Naive thymus-derived CD4-positive, alpha-beta T cell (primary cell): Measurements from ENCODE around the gene SAFB2. TPM values are rescaled to one million over a fixed set of nuclear protein-coding genes. Genes with fewer than 3 reads are reported as not detected.

Source experiments
- ATAC-seq: fragments of 150-1000 bp; cut with Tn5 transposase; 2 replicates; pipeline ENCODE4 v1.10.0; 2021; ENCODE audit warnings: mild to moderate bottlenecking, moderate library complexity
- CTCF ChIA-PET: fragments of 350-600 bp; sonication (Branson Sonifier 250); formaldehyde crosslinking; loops from one replicate; lab custom pipeline; 2021; ENCODE audit warnings: antibody characterized with exemption; lab: Charles Lee
- POLR2A ChIA-PET: fragments of 350-600 bp; sonication (Branson Sonifier 250); formaldehyde crosslinking; loops from one replicate; lab custom pipeline; 2021; ENCODE audit warnings: antibody characterized with exemption, inconsistent platforms; lab: Charles Lee
- DNase-seq, 9 donors: peaks; one replicate each; pipeline versions ENCODE4 v3.0.0 to v3.0.0-alpha.2; 2020 to 2022; ENCODE audit warnings: mixed read lengths in 1 of 9
- H3K27ac ChIP-seq: one replicate; pipeline ENCODE4 v1.7.0; 2013; ENCODE audit warnings: mild to moderate bottlenecking, low read depth, low read length, moderate library complexity
- H3K27me3 ChIP-seq, 2 donors: one replicate each; pipeline ENCODE4 v1.7.0; 2013; ENCODE audit warnings: low read length in 2 of 2, mild to moderate bottlenecking in 2 of 2, moderate library complexity in 2 of 2; ENCODE audit not compliant: control insufficient read depth in 2 of 2, insufficient read depth in 2 of 2
- H3K36me3 ChIP-seq, 3 experiments: 1 replicate in 2 of 3; 2 replicates in 1 of 3; pipeline ENCODE4 v1.7.0; 2013; ENCODE audit warnings: low read length in 3 of 3, mild to moderate bottlenecking in 3 of 3, moderate library complexity in 1 of 3; ENCODE audit not compliant: insufficient read depth in 3 of 3, control insufficient read depth in 2 of 3
- H3K4me1 ChIP-seq, 2 donors: one replicate each; pipeline ENCODE4 v1.7.0; 2013; ENCODE audit warnings: low read length in 2 of 2, mild to moderate bottlenecking in 2 of 2, moderate library complexity in 1 of 2; ENCODE audit not compliant: control insufficient read depth in 2 of 2, insufficient read depth in 2 of 2
- H3K4me3 ChIP-seq: 2 replicates; pipeline ENCODE4 v1.7.0; 2013; ENCODE audit warnings: mild to moderate bottlenecking, low read length
- H3K9me3 ChIP-seq, 3 experiments: 1 replicate in 2 of 3; 2 replicates in 1 of 3; pipeline ENCODE4 v1.7.0; 2013; ENCODE audit warnings: low read length in 3 of 3; ENCODE audit not compliant: control insufficient read depth in 2 of 3
- H3K27ac Mint-ChIP-seq, 9 donors: one replicate each; pipeline ENCODE4 v1.8.0; 2020 to 2022; ENCODE audit warnings: mixed read lengths in 9 of 9, mild to moderate bottlenecking in 8 of 9, moderate library complexity in 5 of 9, inconsistent platforms in 2 of 9
- H3K27me3 Mint-ChIP-seq, 5 donors: one replicate each; pipeline ENCODE4 v1.8.0; 2021 to 2022; ENCODE audit warnings: mixed read lengths in 5 of 5, mild to moderate bottlenecking in 1 of 5
- H3K36me3 Mint-ChIP-seq, 5 donors: one replicate each; pipeline ENCODE4 v1.8.0; 2020 to 2022; ENCODE audit warnings: mixed read lengths in 5 of 5, mild to moderate bottlenecking in 3 of 5, inconsistent platforms in 1 of 5
- H3K4me1 Mint-ChIP-seq, 7 donors: one replicate each; pipeline ENCODE4 v1.8.0; 2020 to 2022; ENCODE audit warnings: mixed read lengths in 7 of 7, mild to moderate bottlenecking in 3 of 7, inconsistent platforms in 1 of 7
- H3K4me3 Mint-ChIP-seq, 10 donors: one replicate each; pipeline ENCODE4 v1.8.0; 2020 to 2022; ENCODE audit warnings: mild to moderate bottlenecking in 10 of 10, mixed read lengths in 10 of 10, moderate library complexity in 6 of 10, inconsistent platforms in 2 of 10
- H3K9me3 Mint-ChIP-seq, 11 donors: one replicate each; pipeline ENCODE4 v1.8.0; 2020 to 2022; ENCODE audit warnings: mixed read lengths in 11 of 11, mild to moderate bottlenecking in 4 of 11, inconsistent platforms in 1 of 11, moderate library complexity in 1 of 11
- intact Hi-C, 2 donors: fragments of 100-400 bp; cut with micrococcal nuclease; formaldehyde crosslinking; loops; one replicate each; pipeline ENCODE4 v1.15.1; 2023
- polyA plus RNA-seq, 2 donors: library from polyadenylated mRNA; unstranded; fragments of 300-500 nt; fragmentation: Illumina TruSeq; gene quantifications; one replicate each; pipeline ENCODE4 v1.2.3, GENCODE V29; 2021
- total RNA-seq, 6 experiments: library from RNA in 5 of 6; stranded (reverse) in 5 of 6; gene quantifications; 1 replicate in 5 of 6; 2 replicates in 1 of 6; pipeline ENCODE4 v1.2.3 and lab custom pipeline; 2021 to 2026

SAFB2 gene
- total and polyA plus RNA-seq, 7 experiments from 2014 or later: 28.5 to 250 (median 222) TPM

DNA sequence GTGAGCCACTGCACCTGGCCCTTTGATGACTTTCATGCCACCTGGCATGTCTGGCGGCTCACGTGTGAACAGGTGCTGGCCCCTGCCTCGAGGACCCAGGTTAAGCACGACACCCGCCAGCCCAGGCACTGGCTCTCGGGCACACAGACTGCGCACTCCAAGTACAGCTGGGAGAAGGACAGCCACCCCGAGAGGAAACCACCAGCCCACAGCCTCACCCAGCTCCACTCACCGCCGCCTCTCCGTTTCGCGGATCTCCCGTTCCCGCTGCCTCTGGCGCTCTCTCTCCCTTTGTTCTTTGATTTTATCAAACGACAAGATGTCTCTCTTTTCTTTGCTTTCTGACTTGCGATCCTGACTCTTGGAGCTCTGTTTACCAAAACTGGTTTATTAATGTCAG is 27.4 kb downstream of the SAFB2 start:
- no peaks in the 10 kb centered on the region for H3K4me1 ChIP-seq
- CTCF ChIA-PET: interaction anchor here (0.6 kb wide), 1 partner anchor 8 kb away, joined by 3 read pairs; no protein-coding TSS in a partner anchor

DNA sequence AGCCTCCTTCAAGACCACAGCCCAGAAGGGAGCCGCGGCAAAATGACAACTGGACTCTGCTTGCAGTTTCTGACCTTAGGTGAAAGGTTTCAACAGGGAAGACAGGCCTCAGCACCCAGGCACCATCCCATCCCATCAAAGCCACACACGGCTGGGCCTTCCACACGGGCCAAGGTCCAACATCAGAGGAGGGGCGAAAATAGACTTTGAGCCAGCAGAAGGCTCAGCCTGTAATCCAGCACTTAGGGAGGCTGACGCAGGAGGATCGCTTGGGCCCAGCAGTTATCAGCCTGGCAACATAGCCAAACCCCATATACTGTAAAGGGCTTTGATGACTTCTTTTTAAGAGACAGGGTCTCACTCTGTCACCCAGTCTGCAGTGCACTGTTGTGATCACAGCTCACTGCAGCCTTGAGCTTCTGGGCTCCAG is 28.0 kb downstream of the SAFB2 start:
- Histone ChIP-seq H3K4me3 (no peak overlapping the region), H3K27ac (no peak overlapping the region), H3K9me3 (no peaks in the 10 kb centered on the region), H3K36me3 (peaks cover 37 to 98% (median 67%) of the 10 kb centered on the region in 3 experiments), H3K27me3 (no peaks in the 10 kb centered on the region), H3K4me1 (no peaks in the 10 kb centered on the region)
- Mint-ChIP-seq H3K27ac (no peak overlapping the region), H3K9me3 (no peaks in the 10 kb centered on the region), H3K4me3 (no peak overlapping the region), H3K27me3 (no peaks in the 10 kb centered on the region), H3K4me1 (peaks cover 0 to 6% (median 4%) of the 10 kb centered on the region in 7 donors), H3K36me3 (peaks cover 21 to 56% (median 23%) of the 10 kb centered on the region in 5 donors)
- ChIA-PET CTCF (interaction anchor here (0.7 kb wide), 1 partner anchor 14 kb away, joined by 5 read pairs; no protein-coding TSS in a partner anchor), POLR2A (no interaction called here)
- intact Hi-C loops: no loop called here
- ATAC-seq (no peak), DNase-seq (no peak)

More for the DNA sequence above, 27.4 kb downstream of the SAFB2 start:
- Mint-ChIP-seq H3K36me3 (peaks cover 23 to 59% (median 26%) of the 10 kb centered on the region in 5 donors), H3K4me3 (peak overlapping the region in 2 of 10 donors; percentile 13 to 59), H3K4me1 (peaks cover 0 to 6% (median 4%) of the 10 kb centered on the region in 7 donors), H3K27ac (peak overlapping the region in 3 of 9 donors; percentile 31 to 82 (median 51)), H3K9me3 (no peaks in the 10 kb centered on the region), H3K27me3 (no peaks in the 10 kb centered on the region)
- ATAC-seq (peak; percentile 39), DNase-seq (no peak)
- intact Hi-C loops: no loop called here
- Histone ChIP-seq H3K4me3 (no peak overlapping the region), H3K36me3 (peaks cover 37 to 98% (median 70%) of the 10 kb centered on the region in 3 experiments), H3K9me3 (no peaks in the 10 kb centered on the region), H3K27me3 (no peaks in the 10 kb centered on the region), H3K27ac (no peak overlapping the region)
- POLR2A ChIA-PET: no interaction called here

DNA sequence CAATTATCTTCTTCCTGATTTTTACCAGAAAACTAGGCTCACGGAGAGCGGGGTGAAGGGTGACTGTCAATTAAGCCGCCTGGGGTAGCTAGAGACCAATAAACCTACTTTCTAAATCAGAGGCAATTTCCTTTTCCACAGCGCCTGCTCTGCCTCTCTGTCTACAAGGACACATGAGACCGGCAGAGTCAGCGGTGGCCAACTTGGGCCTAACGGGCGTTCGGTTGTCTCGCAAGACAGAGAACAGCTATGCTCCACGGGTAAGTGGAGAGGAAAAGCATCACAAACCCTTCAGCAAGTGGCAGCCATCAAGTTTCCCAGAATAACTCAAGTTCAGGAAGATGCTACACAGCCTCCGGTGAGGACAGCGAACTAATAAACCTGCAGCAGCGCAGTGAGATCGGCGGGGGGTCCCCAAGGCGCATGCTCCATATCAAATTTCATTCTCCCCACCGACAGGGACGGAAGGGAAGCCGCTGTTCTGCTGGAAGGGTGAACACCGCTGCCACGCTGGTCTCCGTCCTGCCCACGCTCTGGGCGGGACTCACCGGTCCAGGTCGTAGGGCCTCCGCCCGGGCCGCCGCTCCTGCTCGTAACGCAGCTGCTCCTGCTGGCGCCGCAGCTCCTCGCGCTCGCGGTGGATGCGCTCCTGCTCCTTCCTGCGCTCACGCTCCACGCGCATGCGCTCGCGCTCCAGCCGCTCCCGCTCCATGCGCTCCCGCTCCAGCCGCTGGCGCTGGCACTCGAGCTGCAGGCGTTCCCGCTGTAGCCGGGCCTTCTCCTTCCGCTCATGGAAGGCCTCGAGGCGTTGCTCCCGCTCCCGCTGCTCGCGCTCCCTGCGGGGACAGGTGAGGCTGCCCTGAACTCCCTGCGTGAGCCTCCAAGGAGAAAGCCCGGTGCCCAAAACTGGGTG is 29.0 kb downstream of the SAFB2 start:
- ChIA-PET POLR2A (interaction anchor here (0.5 kb wide), 1 partner anchor 1363 kb away, joined by 4 read pairs; no protein-coding TSS in a partner anchor), CTCF (interaction anchor here (0.7 kb wide), 1 partner anchor 13 kb away, joined by 5 read pairs; no protein-coding TSS in a partner anchor)
- DNase-seq (no peak), ATAC-seq (no peak)
- H3K9me3 Mint-ChIP-seq: no peaks in the 10 kb centered on the region
- peaks cover 30 to 98% (median 58%) of the 10 kb centered on the region in 3 experiments for H3K36me3 ChIP-seq
- no peaks in the 10 kb centered on the region for H3K4me1 ChIP-seq
- intact Hi-C loops: no loop called here
- H3K4me1 Mint-ChIP-seq: peaks cover 0 to 6% (median 4%) of the 10 kb centered on the region in 7 donors
- H3K4me3 Mint-ChIP-seq: no peak overlapping the region
- H3K4me3 ChIP-seq: no peak overlapping the region
- H3K9me3 ChIP-seq: no peaks in the 10 kb centered on the region
- peaks cover 14 to 56% (median 19%) of the 10 kb centered on the region in 5 donors for H3K36me3 Mint-ChIP-seq
- H3K27me3 Mint-ChIP-seq: no peaks in the 10 kb centered on the region
- no peaks in the 10 kb centered on the region for H3K27me3 ChIP-seq
- H3K27ac ChIP-seq: no peak overlapping the region
- no peak overlapping the region for H3K27ac Mint-ChIP-seq

DNA sequence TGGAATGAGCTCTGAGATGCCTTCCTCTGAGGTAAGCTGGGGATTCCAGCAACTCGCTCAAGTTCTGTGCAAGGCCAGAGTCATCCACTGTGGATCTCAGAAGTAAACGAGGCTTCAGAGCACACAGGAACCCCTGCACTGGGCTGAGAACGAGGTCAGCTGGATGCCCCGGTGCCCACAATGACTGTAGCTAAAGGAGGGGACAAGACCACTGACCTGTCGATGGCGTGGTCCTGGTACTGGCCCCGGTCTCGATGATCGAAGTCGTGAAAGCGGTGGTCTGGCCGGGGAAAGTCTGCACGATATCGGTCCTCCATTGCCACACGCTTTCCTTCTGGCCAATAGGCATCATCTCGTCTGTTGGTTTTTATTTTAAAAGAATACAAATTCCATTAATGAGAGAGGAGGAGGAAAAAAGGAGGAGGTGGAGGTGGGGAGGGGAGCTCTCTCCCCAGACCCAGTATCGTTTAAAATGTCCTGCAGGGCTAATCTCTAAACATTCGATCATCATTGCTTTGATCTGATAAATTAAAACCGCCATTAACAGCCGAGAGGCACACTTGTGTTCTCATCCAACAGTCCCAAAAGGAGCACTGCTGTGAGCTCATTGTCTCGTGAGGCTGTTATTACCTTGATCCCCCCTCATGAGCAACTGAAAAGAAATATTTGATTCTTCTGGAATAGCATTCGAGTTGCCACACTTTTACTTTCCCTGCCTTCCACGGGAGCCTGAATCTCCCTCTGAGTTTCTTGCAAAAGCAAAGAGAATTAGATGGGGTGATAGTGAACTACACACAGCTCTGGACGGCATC is 29.8 kb downstream of the SAFB2 start:
- Histone ChIP-seq H3K27me3 (no peaks in the 10 kb centered on the region), H3K27ac (no peak overlapping the region), H3K9me3 (no peaks in the 10 kb centered on the region), H3K4me3 (no peak overlapping the region), H3K36me3 (peaks cover 21 to 98% (median 49%) of the 10 kb centered on the region in 3 experiments), H3K4me1 (no peaks in the 10 kb centered on the region)
- Mint-ChIP-seq H3K4me1 (peaks cover 0 to 9% (median 5%) of the 10 kb centered on the region in 7 donors), H3K27me3 (no peaks in the 10 kb centered on the region), H3K36me3 (peaks cover 18 to 64% (median 19%) of the 10 kb centered on the region in 5 donors), H3K4me3 (no peak overlapping the region), H3K9me3 (no peaks in the 10 kb centered on the region), H3K27ac (no peak overlapping the region)
- no peak for DNase-seq
- ChIA-PET POLR2A (no interaction called here), CTCF (no interaction called here)
- intact Hi-C loops: no loop called here
- ATAC-seq: no peak

DNA sequence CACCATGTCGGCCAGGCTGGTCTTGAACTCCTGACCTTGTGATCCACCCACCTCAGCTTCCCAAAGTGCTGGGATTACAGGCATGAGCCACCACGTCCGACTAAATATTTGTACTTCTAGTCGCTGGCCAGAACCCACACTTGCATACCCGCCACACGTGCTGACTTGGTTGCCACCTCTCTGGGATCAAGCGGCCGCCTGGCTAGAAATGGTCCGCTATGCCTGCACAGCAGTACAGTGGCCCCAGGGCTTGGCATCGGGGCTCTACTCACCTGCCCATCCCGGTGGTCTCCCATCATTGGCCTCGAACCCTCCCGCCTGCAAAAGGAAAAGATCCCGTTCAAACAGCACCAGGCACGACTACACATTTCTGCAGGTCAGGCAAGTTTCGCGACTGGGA is 31.1 kb downstream of the SAFB2 start:
- Histone ChIP-seq H3K27ac (no peak overlapping the region), H3K36me3 (peaks cover 19 to 97% (median 37%) of the 10 kb centered on the region in 3 experiments), H3K27me3 (no peaks in the 10 kb centered on the region), H3K4me1 (no peaks in the 10 kb centered on the region), H3K9me3 (no peaks in the 10 kb centered on the region), H3K4me3 (no peak overlapping the region)
- no peak overlapping the region for H3K4me3 Mint-ChIP-seq
- DNase-seq: no peak
- intact Hi-C loops: no loop called here
- no peak overlapping the region for H3K27ac Mint-ChIP-seq
- peaks cover 6 to 17% (median 10%) of the 10 kb centered on the region in 7 donors for H3K4me1 Mint-ChIP-seq
- ChIA-PET CTCF (no interaction called here), POLR2A (no interaction called here)
- ATAC-seq: no peak
- H3K27me3 Mint-ChIP-seq: no peaks in the 10 kb centered on the region
- H3K36me3 Mint-ChIP-seq: peaks cover 14 to 66% (median 18%) of the 10 kb centered on the region in 5 donors
- no peaks in the 10 kb centered on the region for H3K9me3 Mint-ChIP-seq

DNA sequence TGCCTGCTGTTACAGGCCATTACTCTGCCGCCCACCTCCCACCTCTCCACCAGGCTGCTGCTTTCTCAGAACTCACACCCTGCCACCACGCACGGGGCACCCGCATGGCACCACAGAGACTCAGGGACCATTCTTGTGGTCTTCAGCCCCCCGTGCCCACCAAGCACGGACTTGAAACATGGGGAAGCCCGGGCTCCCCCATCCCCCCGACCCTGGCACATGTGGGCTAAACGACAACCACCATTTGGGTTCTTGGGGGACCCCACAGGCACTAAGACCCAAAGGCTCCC is 31.8 kb downstream of the SAFB2 start:
- no peak overlapping the region for H3K4me3 Mint-ChIP-seq
- H3K27ac Mint-ChIP-seq: no peak overlapping the region
- no peaks in the 10 kb centered on the region for H3K27me3 Mint-ChIP-seq

More for the DNA sequence above, 31.8 kb downstream of the SAFB2 start:
- Histone ChIP-seq H3K36me3 (peaks cover 19 to 93% (median 37%) of the 10 kb centered on the region in 3 experiments), H3K4me1 (peaks cover 0 to 7% of the 10 kb centered on the region in 2 donors), H3K27ac (no peak overlapping the region), H3K9me3 (no peaks in the 10 kb centered on the region), H3K4me3 (no peak overlapping the region), H3K27me3 (no peaks in the 10 kb centered on the region)
- DNase-seq (no peak), ATAC-seq (no peak)
- Mint-ChIP-seq H3K4me1 (peaks cover 8 to 22% (median 12%) of the 10 kb centered on the region in 7 donors), H3K36me3 (peaks cover 14 to 64% (median 17%) of the 10 kb centered on the region in 5 donors), H3K9me3 (no peaks in the 10 kb centered on the region)
- intact Hi-C loops: no loop called here
- ChIA-PET CTCF (no interaction called here), POLR2A (no interaction called here)
